DOHH2 (cell line): Measurements from ENCODE around the gene P2RX7.

Source experiments
- H3F3A ChIP-seq: fragments of 200-600 bp; sonication (generic), shearing (Covaris generic); 2 replicates; pipeline ENCODE4 v1.6.0; 2016; ENCODE audit warnings: antibody characterized with exemption, mild to moderate bottlenecking; ENCODE audit not compliant: control insufficient read depth, insufficient read depth
- H3K27ac ChIP-seq: fragments of 200-600 bp; sonication (generic); 2 replicates; pipeline ENCODE4 v1.5.1; 2014; ENCODE audit warnings: low read depth, mild to moderate bottlenecking, low read length, moderate library complexity
- H3K27me3 ChIP-seq: fragments of 200-600 bp; sonication (generic); 2 replicates; pipeline ENCODE4 v1.6.1; 2014; ENCODE audit warnings: mild to moderate bottlenecking, low read length, mixed read lengths; ENCODE audit not compliant: control insufficient read depth
- H3K36me3 ChIP-seq: fragments of 200-600 bp; sonication (generic); 2 replicates; pipeline ENCODE4 v1.6.1; 2014; ENCODE audit warnings: mild to moderate bottlenecking, low read length, moderate library complexity, mixed read lengths; ENCODE audit not compliant: control insufficient read depth
- H3K4me1 ChIP-seq: fragments of 200-600 bp; sonication (generic); 2 replicates; pipeline ENCODE4 v1.6.1; 2014; ENCODE audit warnings: mild to moderate bottlenecking, low read length, mixed read lengths; ENCODE audit not compliant: control insufficient read depth
- H3K4me2 ChIP-seq: fragments of 200-600 bp; sonication (generic); 2 replicates; pipeline ENCODE4 v1.6.0; 2014; ENCODE audit warnings: mild to moderate bottlenecking, low read length, moderate library complexity
- H3K4me3 ChIP-seq: fragments of 200-600 bp; sonication (generic); 2 replicates; pipeline ENCODE4 v1.5.1; 2014; ENCODE audit warnings: mild to moderate bottlenecking, low read length, mixed read lengths
- H3K79me2 ChIP-seq: fragments of 200-600 bp; sonication (generic); 2 replicates; pipeline ENCODE4 v1.6.1; 2014; ENCODE audit warnings: mild to moderate bottlenecking, low read length, mixed read lengths; ENCODE audit not compliant: control insufficient read depth
- H3K9me2 ChIP-seq: fragments of 200-600 bp; sonication (generic); replicated peaks from 2 replicates; pipeline ENCODE4 v1.6.1; 2014; ENCODE audit warnings: mild to moderate bottlenecking, low read length, mixed read lengths; ENCODE audit not compliant: control insufficient read depth
- H3K9me3 ChIP-seq: fragments of 200-600 bp; sonication (generic); 2 replicates; pipeline ENCODE4 v1.6.1; 2014; ENCODE audit warnings: antibody characterized with exemption, low read length, mixed read lengths; ENCODE audit not compliant: control insufficient read depth, insufficient read depth
- H4K20me1 ChIP-seq: fragments of 200-600 bp; sonication (generic); 2 replicates; pipeline ENCODE4 v1.6.0; 2014; ENCODE audit warnings: low read depth, mild to moderate bottlenecking, antibody characterized with exemption, low read length, moderate library complexity; ENCODE audit not compliant: control insufficient read depth, insufficient read depth
- EZH2phosphoT487 ChIP-seq: fragments of 200-600 bp; sonication (generic); IDR thresholded peaks from 2 replicates; pipeline ENCODE4 v1.6.1; 2017; ENCODE audit warnings: borderline replicate concordance, mild to moderate bottlenecking, antibody characterized with exemption, low read length, moderate library complexity, mixed read lengths
- TF ChIP-seq, protein P1 (sequence below): fragments of 200-600 bp; sonication (generic); IDR thresholded peaks from one replicate; pipeline ENCODE4 v1.5.1; 2014; ENCODE audit warnings: antibody characterized with exemption, mild to moderate bottlenecking, low read depth, low read length; ENCODE audit not compliant: poor library complexity, severe bottlenecking

The P2RX7 gene

DNA sequence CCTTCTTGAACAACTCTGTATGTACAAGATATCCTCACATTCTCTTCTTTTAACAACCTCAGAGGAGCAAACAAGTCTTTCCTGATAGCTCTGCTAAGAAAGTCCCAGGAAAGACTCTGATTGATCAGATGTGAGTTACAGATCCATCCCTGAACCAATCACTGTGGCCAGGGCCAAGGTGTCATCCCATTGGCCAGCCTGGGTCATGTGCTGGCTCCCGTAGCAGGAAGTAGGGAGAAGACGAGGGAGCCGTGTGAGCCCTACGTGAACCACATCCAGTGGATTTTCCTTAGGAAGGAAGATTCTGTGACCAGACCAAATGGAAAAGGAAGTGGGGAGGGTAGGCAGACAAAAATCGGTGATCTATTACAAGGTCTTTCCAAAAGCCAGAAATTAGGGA is 5.6 kb downstream of the P2RX7 start:
- H3K9me2 ChIP-seq: no peaks in the 10 kb centered on the region
- no peaks in the 10 kb centered on the region for H3F3A ChIP-seq
- H3K4me2 ChIP-seq: peak overlapping the region; percentile 53
- no peaks in the 10 kb centered on the region for H3K79me2 ChIP-seq
- peaks cover 10% of the 10 kb centered on the region for H3K4me1 ChIP-seq
- no peak overlapping the region for H3K27ac ChIP-seq
- peaks cover 12% of the 10 kb centered on the region; the same call in 1 of the 2 replicates for H3K9me3 ChIP-seq
- peaks cover under 1% of the 10 kb centered on the region for H3K27me3 ChIP-seq
- H3K36me3 ChIP-seq: no peaks in the 10 kb centered on the region
- H3K4me3 ChIP-seq: peak overlapping the region; percentile 44
- H4K20me1 ChIP-seq: no peaks in the 10 kb centered on the region
- TF ChIP-seq, protein P1, sequence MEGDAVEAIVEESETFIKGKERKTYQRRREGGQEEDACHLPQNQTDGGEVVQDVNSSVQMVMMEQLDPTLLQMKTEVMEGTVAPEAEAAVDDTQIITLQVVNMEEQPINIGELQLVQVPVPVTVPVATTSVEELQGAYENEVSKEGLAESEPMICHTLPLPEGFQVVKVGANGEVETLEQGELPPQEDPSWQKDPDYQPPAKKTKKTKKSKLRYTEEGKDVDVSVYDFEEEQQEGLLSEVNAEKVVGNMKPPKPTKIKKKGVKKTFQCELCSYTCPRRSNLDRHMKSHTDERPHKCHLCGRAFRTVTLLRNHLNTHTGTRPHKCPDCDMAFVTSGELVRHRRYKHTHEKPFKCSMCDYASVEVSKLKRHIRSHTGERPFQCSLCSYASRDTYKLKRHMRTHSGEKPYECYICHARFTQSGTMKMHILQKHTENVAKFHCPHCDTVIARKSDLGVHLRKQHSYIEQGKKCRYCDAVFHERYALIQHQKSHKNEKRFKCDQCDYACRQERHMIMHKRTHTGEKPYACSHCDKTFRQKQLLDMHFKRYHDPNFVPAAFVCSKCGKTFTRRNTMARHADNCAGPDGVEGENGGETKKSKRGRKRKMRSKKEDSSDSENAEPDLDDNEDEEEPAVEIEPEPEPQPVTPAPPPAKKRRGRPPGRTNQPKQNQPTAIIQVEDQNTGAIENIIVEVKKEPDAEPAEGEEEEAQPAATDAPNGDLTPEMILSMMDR: no peak
- no peak for TF ChIP-seq EZH2phosphoT487

DNA sequence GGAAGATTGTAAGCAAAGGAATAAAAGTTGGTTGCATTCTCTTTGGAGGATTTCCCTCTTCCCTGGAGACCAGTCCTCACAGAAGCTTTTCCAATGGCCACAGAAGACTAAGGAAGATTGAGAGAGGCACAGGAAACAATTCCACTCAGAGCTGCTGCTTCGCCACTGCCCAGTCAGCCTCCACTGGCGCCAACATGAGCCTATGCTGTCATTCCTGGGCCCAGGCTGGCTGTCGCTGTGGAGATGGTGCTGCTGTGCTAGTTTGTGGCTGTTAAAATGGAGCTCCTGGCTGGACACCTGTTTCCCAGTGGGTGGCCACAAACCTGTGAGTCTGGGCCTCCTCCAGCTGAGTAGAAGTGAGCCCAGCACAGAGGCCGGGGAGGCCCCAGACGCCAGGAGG is 6.6 kb downstream of the P2RX7 start:
- no peak overlapping the region for H3K4me3 ChIP-seq
- H3K27ac ChIP-seq: no peak overlapping the region
- H4K20me1 ChIP-seq: no peaks in the 10 kb centered on the region
- no peak for TF ChIP-seq EZH2phosphoT487
- TF ChIP-seq, protein P1: no peak
- no peaks in the 10 kb centered on the region for H3F3A ChIP-seq
- peaks cover 12% of the 10 kb centered on the region; the same call in 1 of the 2 replicates for H3K9me3 ChIP-seq
- H3K4me1 ChIP-seq: peaks cover 16% of the 10 kb centered on the region
- no peaks in the 10 kb centered on the region for H3K36me3 ChIP-seq
- no peak overlapping the region for H3K4me2 ChIP-seq
- H3K79me2 ChIP-seq: no peaks in the 10 kb centered on the region
- no peaks in the 10 kb centered on the region for H3K9me2 ChIP-seq
- H3K27me3 ChIP-seq: peaks cover under 1% of the 10 kb centered on the region; the same call in 1 of the 2 replicates

DNA sequence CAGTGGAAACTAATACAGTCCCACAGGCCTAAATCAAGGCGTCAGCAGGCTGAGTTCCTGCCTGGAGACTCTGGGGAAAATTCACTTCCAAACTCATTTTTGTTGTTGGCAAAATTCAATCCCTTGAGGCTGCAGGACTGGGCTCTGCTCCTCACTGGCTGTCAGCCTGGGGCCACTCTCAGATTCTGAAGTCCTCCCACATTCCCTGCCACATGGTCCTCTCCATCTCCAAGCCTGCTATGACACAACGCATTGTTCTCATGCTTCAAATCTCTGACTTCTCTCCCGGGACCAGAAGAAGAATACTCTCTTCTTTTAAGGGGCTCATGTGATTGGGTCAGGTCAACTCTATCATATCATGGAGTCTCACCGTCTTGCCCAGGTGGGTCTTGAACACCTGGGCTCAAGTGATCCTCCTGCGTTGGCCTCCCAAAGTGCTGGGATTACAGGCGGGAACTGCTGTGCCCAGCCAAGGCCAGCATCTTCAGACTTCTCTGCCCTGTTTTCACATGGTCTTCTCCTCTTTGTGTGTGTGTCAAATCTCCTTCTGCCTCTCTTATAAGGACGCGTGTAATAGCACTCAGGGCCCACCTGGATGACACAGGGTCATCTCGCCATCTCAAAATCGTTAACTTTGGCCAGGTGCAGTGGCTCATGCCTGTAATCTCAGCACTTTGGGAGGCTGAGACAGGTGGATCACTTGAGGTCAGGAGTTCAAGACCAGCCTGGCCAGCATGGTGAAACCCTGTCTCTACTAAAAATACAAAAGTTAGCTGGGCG is 9.7 kb downstream of the P2RX7 start:
- Histone ChIP-seq H3K4me2 (no peak overlapping the region), H4K20me1 (no peaks in the 10 kb centered on the region), H3K79me2 (no peaks in the 10 kb centered on the region), H3K27me3 (peaks cover 9% of the 10 kb centered on the region), H3K9me3 (peaks cover 12% of the 10 kb centered on the region; the same call in 1 of the 2 replicates), H3F3A (no peaks in the 10 kb centered on the region), H3K4me1 (peaks cover 28% of the 10 kb centered on the region), H3K4me3 (no peak overlapping the region), H3K27ac (no peak overlapping the region), H3K36me3 (no peaks in the 10 kb centered on the region), H3K9me2 (no peaks in the 10 kb centered on the region)
- no peak for TF ChIP-seq EZH2phosphoT487
- TF ChIP-seq, protein P1: no peak
